Body of pancreas (tissue), 4 donors: ENCODE measurements around the gene WFS1.

Source experiments
- CTCF ChIP-seq, 7 experiments: fragments of 450-650 bp in 4 of 7; fragments of 200-600 bp in 3 of 7; sonication (generic) in 3 of 7; IDR thresholded peaks; one replicate each; pipeline ENCODE4 v1.5.1; 2016 to 2019; ENCODE audit warnings: antibody characterized with exemption in 7 of 7
- POLR2A ChIP-seq, 3 donors: fragments of 450-650 bp; IDR thresholded peaks; one replicate each; pipeline ENCODE4 v1.6.1; 2016; ENCODE audit warnings: antibody characterized with exemption in 3 of 3, mild to moderate bottlenecking in 2 of 3

GRCh38 chr4:6278801-6279197, 9.1 kb downstream of the WFS1 start:
- no peak for TF ChIP-seq CTCF (IDR thresholded peaks at IDR 0.05)
- no peak for TF ChIP-seq POLR2A (IDR thresholded peaks at IDR 0.05)
